ENCODE results near the gene TRPV3. TPM values are rescaled to one million over a fixed set of nuclear protein-coding genes. Genes with fewer than 3 reads are reported as not detected.
"Not testable (repeated sequence)": the region's sequence is repeated elsewhere in the genome, so short reads cannot be mapped to it uniquely, and the experiment has no call there.

The TRPV3 gene
- total and polyA plus RNA-seq, 2 of the 13 experiments (the other 11 are each of a cell fraction or from before 2014, with no cell fraction given): 0.90 to 1.0 TPM

- H4K20me1 ChIP-seq (ENCODE audit: insufficient read depth, low read length): no peaks in the 10 kb centered on the region
- no peaks in the 10 kb centered on the region for H3K27me3 ChIP-seq (ENCODE audit: control insufficient read depth in 1 of 2, insufficient read depth in 2 of 2, low read length in 2 of 2)
- BruUV-seq (replicated peaks): no TSS peak
- 99% methylated on average over 4 of the region's 4 CpGs for WGBS (ENCODE audit: low lambda C conversion rate)
- no peak overlapping the region for H3K4me3 ChIP-seq (replicated peaks in 1 of 3; ENCODE audit: insufficient read depth in 1 of 3, low read depth in 2 of 3, low read length in 3 of 3)
- peaks cover 6 to 13% of the 10 kb centered on the region in 2 experiments; a peak in 3 of 5 replicates for H3K36me3 ChIP-seq (replicated peaks in 1 of 2; ENCODE audit: control insufficient read depth in 1 of 2, insufficient read depth in 2 of 2, low read length in 2 of 2)
- H3K9me3 ChIP-seq (ENCODE audit: low read length): no peaks in the 10 kb centered on the region
- H2AFZ ChIP-seq (ENCODE audit: low read length): no peak overlapping the region
- ATAC-seq: no peak
- H3K4me2 ChIP-seq (ENCODE audit: low read depth, low read length): no peak overlapping the region
- no peak for DNase-seq (ENCODE audit: low spot score)
- intact Hi-C loops (cut with micrococcal nuclease; ENCODE audit: unreplicated experiment): no loop called here
- H3K9ac ChIP-seq (ENCODE audit: insufficient read depth, low read depth, low read length): no peak overlapping the region
- in situ Hi-C loops (cut with HindIII; ENCODE audit: extremely low pct_ligation_motif_present, low pct_unique_long_range_greater_than_20kb): no loop called here
- no peak for FAIRE-seq
- ChIA-PET POLR2A (no interaction called here), CTCF (ENCODE audit: low intra/inter-chr PET ratio, low total read pairs) (no interaction called here)
- no peaks in the 10 kb centered on the region for H3K4me1 ChIP-seq (ENCODE audit: insufficient read depth, low read length)
- TF ChIP-seq GATAD2A (CRISPR knock-in tag; IDR thresholded peaks at IDR 0.05): no peak
- no peak for TF ChIP-seq HDAC6 (IDR thresholded peaks at IDR 0.05; ENCODE audit: low read depth, low read length)
- TF ChIP-seq ZBTB46 (CRISPR knock-in tag; IDR thresholded peaks at IDR 0.05; ENCODE audit: borderline replicate concordance): no peak
- no peak for TF ChIP-seq PCBP1 (IDR thresholded peaks at IDR 0.05; ENCODE audit: borderline replicate concordance, low read depth, low read length)
- TF ChIP-seq ZNF816 (CRISPR knock-in tag; IDR thresholded peaks at IDR 0.05; ENCODE audit: borderline replicate concordance): no peak
- no peak for TF ChIP-seq KLF15 (CRISPR knock-in tag; IDR thresholded peaks at IDR 0.05; ENCODE audit: borderline replicate concordance)
- no peak for TF ChIP-seq CAMTA2 (CRISPR knock-in tag; IDR thresholded peaks at IDR 0.05; ENCODE audit: borderline replicate concordance)
- TF ChIP-seq RXRB (CRISPR knock-in tag; IDR thresholded peaks at IDR 0.05; ENCODE audit: borderline replicate concordance): no peak
- no peak for TF ChIP-seq SYNCRIP (IDR thresholded peaks at IDR 0.05; ENCODE audit: insufficient read depth, low read depth, low read length)
- no peak for TF ChIP-seq HNRNPH1 (optimal IDR thresholded peaks at IDR 0.05; ENCODE audit: low read depth, low read length)
- TF ChIP-seq ZNF644 (CRISPR knock-in tag; IDR thresholded peaks at IDR 0.05; ENCODE audit: low read depth): no peak
- no peak for TF ChIP-seq BRCA1 (CRISPR knock-in tag; IDR thresholded peaks at IDR 0.05)
- no peak for TF ChIP-seq ZNF740 (CRISPR knock-in tag; IDR thresholded peaks at IDR 0.05)
- no peak for TF ChIP-seq FLYWCH1 (CRISPR knock-in tag; IDR thresholded peaks at IDR 0.05)
- TF ChIP-seq FOXJ3 (CRISPR knock-in tag; IDR thresholded peaks at IDR 0.05; ENCODE audit: borderline replicate concordance): no peak
- TF ChIP-seq POLR2A (IDR thresholded peaks at IDR 0.05; ENCODE audit: insufficient read depth in 1 of 2, low read depth in 2 of 2, low read length in 2 of 2): no peak
- TF ChIP-seq ZNF282 (IDR thresholded peaks at IDR 0.05; ENCODE audit: partially characterized antibody): no peak
- H3K79me2 ChIP-seq (ENCODE audit: insufficient read depth, low read length): no peaks in the 10 kb centered on the region
- no peak overlapping the region for H3K27ac ChIP-seq (ENCODE audit: extremely low read length, insufficient read depth, low read length)
Measured at GRCh38 chr17:3565143-3565542, 7.5 kb upstream of the TRPV3 start.

- ATAC-seq; H3K79me2 ChIP-seq (ENCODE audit: insufficient read depth, low read length); POLR2A ChIA-PET; H3K4me2 ChIP-seq (ENCODE audit: low read depth, low read length); H3K9ac ChIP-seq (ENCODE audit: insufficient read depth, low read depth, low read length); H3K9me3 ChIP-seq (ENCODE audit: low read length); CTCF ChIA-PET (ENCODE audit: low intra/inter-chr PET ratio, low total read pairs); FAIRE-seq; H4K20me1 ChIP-seq (ENCODE audit: insufficient read depth, low read length); DNase-seq (ENCODE audit: low spot score); H3K4me1 ChIP-seq (ENCODE audit: insufficient read depth, low read length); H3K27ac ChIP-seq (ENCODE audit: extremely low read length, insufficient read depth, low read length); BruUV-seq (replicated peaks); H3K27me3 ChIP-seq (ENCODE audit: control insufficient read depth in 1 of 2, insufficient read depth in 2 of 2, low read length in 2 of 2); H2AFZ ChIP-seq (ENCODE audit: low read length); in situ Hi-C loops (cut with HindIII; ENCODE audit: extremely low pct_ligation_motif_present, low pct_unique_long_range_greater_than_20kb); H3K4me3 ChIP-seq (replicated peaks in 1 of 3; ENCODE audit: insufficient read depth in 1 of 3, low read depth in 2 of 3, low read length in 3 of 3); intact Hi-C loops (cut with micrococcal nuclease; ENCODE audit: unreplicated experiment): not testable (repeated sequence)
- WGBS (ENCODE audit: low lambda C conversion rate): 100% methylated on average over 7 of the region's 28 CpGs
- peaks cover 4 to 13% of the 10 kb centered on the region in 2 experiments; a peak in 2 of 5 replicates for H3K36me3 ChIP-seq (replicated peaks in 1 of 2; ENCODE audit: control insufficient read depth in 1 of 2, insufficient read depth in 2 of 2, low read length in 2 of 2)
Measured at GRCh38 chr17:3564241-3564640, 6.6 kb upstream of the TRPV3 start.
